Prostate gland (tissue), 2 donors: ENCODE results near the gene CUL1.

Experiments used
- POLR2A ChIP-seq: fragments of 450-650 bp; IDR thresholded peaks from one replicate; pipeline ENCODE4 v1.6.1; 2016; ENCODE audit warnings: antibody characterized with exemption, mild to moderate bottlenecking
- POLR2AphosphoS5 ChIP-seq: sonication (generic); formaldehyde crosslinking; IDR thresholded peaks from one replicate; pipeline ENCODE4 v1.6.1; 2017; ENCODE audit warnings: antibody characterized with exemption
- TF ChIP-seq, protein P1 (sequence below), 4 experiments: fragments of 200-600 bp in 2 of 4; fragments of 450-650 bp in 2 of 4; sonication (generic) in 2 of 4; IDR thresholded peaks; 1 replicate in 3 of 4; 2 replicates in 1 of 4; pipeline ENCODE4 v1.5.1; 2016 to 2019; ENCODE audit warnings: antibody characterized with exemption in 4 of 4, mild to moderate bottlenecking in 2 of 4, moderate library complexity in 2 of 4

DNA sequence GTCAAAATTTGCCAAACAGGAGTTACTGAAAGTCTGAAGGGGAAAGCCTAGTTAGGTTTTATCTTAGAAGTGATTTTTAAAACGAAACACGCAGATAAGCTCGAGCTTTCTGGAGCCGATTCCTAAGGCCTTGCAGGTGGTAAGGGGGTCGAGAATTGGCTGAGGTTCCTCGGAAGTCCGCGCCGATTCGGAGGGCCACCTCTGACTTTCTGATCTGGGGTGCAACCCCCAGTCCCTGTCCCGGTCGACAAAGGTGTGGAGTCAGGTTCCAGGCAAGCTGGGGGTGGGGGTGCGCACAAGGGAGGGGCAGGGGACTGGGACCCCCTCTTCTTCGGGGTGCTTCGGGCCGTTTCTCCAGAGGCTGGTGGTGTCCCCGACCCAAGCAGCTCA is 701 bp upstream of the CUL1 start:
- TF ChIP-seq POLR2A, result no peak
- TF ChIP-seq, protein P1, sequence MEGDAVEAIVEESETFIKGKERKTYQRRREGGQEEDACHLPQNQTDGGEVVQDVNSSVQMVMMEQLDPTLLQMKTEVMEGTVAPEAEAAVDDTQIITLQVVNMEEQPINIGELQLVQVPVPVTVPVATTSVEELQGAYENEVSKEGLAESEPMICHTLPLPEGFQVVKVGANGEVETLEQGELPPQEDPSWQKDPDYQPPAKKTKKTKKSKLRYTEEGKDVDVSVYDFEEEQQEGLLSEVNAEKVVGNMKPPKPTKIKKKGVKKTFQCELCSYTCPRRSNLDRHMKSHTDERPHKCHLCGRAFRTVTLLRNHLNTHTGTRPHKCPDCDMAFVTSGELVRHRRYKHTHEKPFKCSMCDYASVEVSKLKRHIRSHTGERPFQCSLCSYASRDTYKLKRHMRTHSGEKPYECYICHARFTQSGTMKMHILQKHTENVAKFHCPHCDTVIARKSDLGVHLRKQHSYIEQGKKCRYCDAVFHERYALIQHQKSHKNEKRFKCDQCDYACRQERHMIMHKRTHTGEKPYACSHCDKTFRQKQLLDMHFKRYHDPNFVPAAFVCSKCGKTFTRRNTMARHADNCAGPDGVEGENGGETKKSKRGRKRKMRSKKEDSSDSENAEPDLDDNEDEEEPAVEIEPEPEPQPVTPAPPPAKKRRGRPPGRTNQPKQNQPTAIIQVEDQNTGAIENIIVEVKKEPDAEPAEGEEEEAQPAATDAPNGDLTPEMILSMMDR (IDR thresholded peaks at IDR 0.05), result no peak
- no peak for TF ChIP-seq POLR2AphosphoS5
